ENCODE data around the gene TMEM38A. TPM values are rescaled to one million over a fixed set of nuclear protein-coding genes. Genes with fewer than 3 reads are reported as not detected.

Gene TMEM38A
- total and polyA plus RNA-seq, 7 donors: 1.2 to 7.5 (median 4.2) TPM

DNA sequence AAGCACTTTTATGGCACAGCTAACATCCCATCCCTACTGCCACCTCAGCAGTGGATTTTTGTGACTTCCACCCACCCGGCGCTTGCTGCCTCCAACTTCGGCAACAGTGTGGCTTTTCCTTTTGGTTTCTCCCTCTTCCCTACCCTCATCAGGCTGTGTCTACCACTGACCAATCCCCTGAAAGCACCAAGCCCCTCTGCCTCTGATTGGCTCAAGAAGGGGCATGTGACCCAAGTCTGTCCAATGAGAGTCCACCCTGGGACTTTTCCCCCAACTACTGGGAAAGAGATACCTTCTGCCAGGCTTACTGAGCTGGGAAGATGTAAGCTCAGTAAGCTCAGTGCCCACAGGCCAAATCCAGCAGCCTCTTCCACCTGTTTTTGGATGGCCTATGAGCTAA, 6.8 kb upstream of the TMEM38A start:
- TF ChIP-seq POLR2AphosphoS5 (IDR thresholded peaks at IDR 0.05): no peak
- TF ChIP-seq POLR2A (IDR thresholded peaks at IDR 0.05): no peak
- TF ChIP-seq, protein P1, sequence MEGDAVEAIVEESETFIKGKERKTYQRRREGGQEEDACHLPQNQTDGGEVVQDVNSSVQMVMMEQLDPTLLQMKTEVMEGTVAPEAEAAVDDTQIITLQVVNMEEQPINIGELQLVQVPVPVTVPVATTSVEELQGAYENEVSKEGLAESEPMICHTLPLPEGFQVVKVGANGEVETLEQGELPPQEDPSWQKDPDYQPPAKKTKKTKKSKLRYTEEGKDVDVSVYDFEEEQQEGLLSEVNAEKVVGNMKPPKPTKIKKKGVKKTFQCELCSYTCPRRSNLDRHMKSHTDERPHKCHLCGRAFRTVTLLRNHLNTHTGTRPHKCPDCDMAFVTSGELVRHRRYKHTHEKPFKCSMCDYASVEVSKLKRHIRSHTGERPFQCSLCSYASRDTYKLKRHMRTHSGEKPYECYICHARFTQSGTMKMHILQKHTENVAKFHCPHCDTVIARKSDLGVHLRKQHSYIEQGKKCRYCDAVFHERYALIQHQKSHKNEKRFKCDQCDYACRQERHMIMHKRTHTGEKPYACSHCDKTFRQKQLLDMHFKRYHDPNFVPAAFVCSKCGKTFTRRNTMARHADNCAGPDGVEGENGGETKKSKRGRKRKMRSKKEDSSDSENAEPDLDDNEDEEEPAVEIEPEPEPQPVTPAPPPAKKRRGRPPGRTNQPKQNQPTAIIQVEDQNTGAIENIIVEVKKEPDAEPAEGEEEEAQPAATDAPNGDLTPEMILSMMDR (IDR thresholded peaks at IDR 0.05): no peak
- no peak for TF ChIP-seq EP300 (IDR thresholded peaks at IDR 0.05)
- Histone ChIP-seq H3K27ac (peak overlapping the region in 1 of 4 donors; percentile 44), H3K9me3 (no peaks in the 10 kb centered on the region), H3K4me3 (no peak overlapping the region), H3K36me3 (peaks cover 25 to 96% (median 53%) of the 10 kb centered on the region in 4 donors), H3K4me1 (peaks cover 0 to 23% (median 18%) of the 10 kb centered on the region in 4 donors), H3K27me3 (no peaks in the 10 kb centered on the region)
- DNase-seq: no peak
- intact Hi-C loops (cut with DNase I): no loop called here
- WGBS, 2 donors: 96 to 97% methylated on average over 3 of the region's 3 CpGs

DNA sequence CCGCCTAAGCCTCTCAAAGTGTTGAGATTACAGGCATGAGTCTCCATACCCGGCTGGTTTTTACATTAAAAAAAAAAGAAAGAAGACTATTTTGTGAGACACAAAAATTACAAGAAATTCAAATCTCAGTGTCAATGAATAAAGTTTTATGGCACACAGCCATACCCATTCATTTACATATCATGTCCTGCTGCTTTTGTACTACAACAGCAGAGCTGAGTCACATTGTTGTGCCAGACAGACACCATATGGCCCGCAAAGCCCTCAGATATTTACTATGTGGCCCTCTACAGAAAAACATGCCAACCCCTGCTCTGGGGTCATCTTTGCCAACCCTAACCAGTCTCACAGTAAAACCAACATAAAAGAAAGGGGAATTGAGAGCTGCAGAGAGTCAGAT, 6.3 kb upstream of the TMEM38A start:
- peaks cover 0 to 26% (median 23%) of the 10 kb centered on the region in 4 donors for H3K4me1 ChIP-seq
- H3K27me3 ChIP-seq: no peaks in the 10 kb centered on the region
- TF ChIP-seq, protein P1 (IDR thresholded peaks at IDR 0.05): no peak
- TF ChIP-seq EP300 (IDR thresholded peaks at IDR 0.05): no peak
- TF ChIP-seq POLR2A (IDR thresholded peaks at IDR 0.05): no peak
- TF ChIP-seq POLR2AphosphoS5 (IDR thresholded peaks at IDR 0.05): no peak
- WGBS, 2 donors: 94 to 96% methylated on average over 3 of the region's 3 CpGs
- no peak overlapping the region for H3K27ac ChIP-seq
- no peak overlapping the region for H3K4me3 ChIP-seq
- H3K9me3 ChIP-seq: no peaks in the 10 kb centered on the region
- no peak for DNase-seq
- intact Hi-C loops (cut with DNase I): no loop called here
- peaks cover 25 to 91% (median 52%) of the 10 kb centered on the region in 4 donors for H3K36me3 ChIP-seq

DNA sequence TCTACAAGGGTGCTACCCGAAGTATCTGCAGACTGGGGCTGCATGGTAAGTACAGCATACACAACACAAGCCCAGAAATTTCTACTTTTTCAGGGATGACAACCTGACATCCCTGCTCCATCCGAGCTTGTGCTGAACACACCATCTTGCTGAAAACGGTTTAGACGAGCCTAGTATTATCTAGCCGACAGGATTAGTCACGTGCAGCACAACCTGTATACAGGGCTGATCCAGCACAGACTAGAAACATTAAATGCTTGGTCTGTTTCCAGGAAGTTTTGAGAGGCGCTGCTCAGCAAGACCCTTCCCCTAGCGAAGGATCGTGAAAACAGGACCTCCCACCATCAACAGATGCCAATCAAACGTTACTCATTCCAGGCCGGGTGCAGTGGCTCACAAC, 5.2 kb upstream of the TMEM38A start:
- Histone ChIP-seq H3K4me1 (peaks cover 0 to 29% (median 24%) of the 10 kb centered on the region in 4 donors), H3K9me3 (no peaks in the 10 kb centered on the region), H3K27me3 (no peaks in the 10 kb centered on the region), H3K36me3 (peaks cover 25 to 80% (median 52%) of the 10 kb centered on the region in 4 donors), H3K27ac (no peak overlapping the region), H3K4me3 (no peak overlapping the region)
- no peak for DNase-seq
- 80 to 92% methylated on average over 11 of the region's 11 CpGs for WGBS, 2 donors
- intact Hi-C loops (cut with DNase I): no loop called here
- TF ChIP-seq POLR2A (IDR thresholded peaks at IDR 0.05): no peak
- TF ChIP-seq, protein P1 (IDR thresholded peaks at IDR 0.05): no peak
- no peak for TF ChIP-seq POLR2AphosphoS5 (IDR thresholded peaks at IDR 0.05)
- TF ChIP-seq EP300 (IDR thresholded peaks at IDR 0.05): no peak

DNA sequence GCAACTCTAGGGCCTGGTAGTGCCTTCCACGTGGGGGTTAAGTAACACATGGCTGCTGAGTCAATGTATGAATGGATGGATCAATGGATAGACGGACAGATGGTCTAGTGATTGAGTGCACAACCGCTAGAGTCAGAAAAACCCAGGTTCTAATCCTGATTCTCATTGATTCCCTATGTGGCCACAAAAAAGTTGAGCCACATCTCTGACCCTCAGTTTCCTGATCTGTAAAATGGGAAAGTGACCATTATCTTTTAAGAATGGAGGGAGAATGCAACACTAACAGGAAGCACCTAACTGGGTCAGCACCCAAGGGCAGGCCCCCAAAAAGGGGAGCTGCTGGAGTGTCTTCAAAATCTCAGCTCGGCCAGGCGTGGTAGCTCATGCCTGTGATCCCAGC, 3.6 kb upstream of the TMEM38A start:
- H3K4me1 ChIP-seq: peaks cover 0 to 42% (median 33%) of the 10 kb centered on the region in 4 donors
- DNase-seq: no peak
- WGBS, 2 donors: 90 to 94% methylated on average over 5 of the region's 5 CpGs

More for the DNA sequence above, 3.6 kb upstream of the TMEM38A start:
- TF ChIP-seq EP300 (IDR thresholded peaks at IDR 0.05) (no peak), POLR2AphosphoS5 (IDR thresholded peaks at IDR 0.05) (no peak)
- TF ChIP-seq, protein P1 (IDR thresholded peaks at IDR 0.05): no peak
- no peak overlapping the region for H3K27ac ChIP-seq
- H3K36me3 ChIP-seq: peaks cover 16 to 63% (median 38%) of the 10 kb centered on the region in 4 donors
- H3K27me3 ChIP-seq: no peaks in the 10 kb centered on the region
- intact Hi-C loops (cut with DNase I): no loop called here
- H3K4me3 ChIP-seq: no peak overlapping the region
- H3K9me3 ChIP-seq: no peaks in the 10 kb centered on the region

All from sigmoid colon (tissue), 7 donors.